ENCODE measurements around the gene AAK1.

DNA sequence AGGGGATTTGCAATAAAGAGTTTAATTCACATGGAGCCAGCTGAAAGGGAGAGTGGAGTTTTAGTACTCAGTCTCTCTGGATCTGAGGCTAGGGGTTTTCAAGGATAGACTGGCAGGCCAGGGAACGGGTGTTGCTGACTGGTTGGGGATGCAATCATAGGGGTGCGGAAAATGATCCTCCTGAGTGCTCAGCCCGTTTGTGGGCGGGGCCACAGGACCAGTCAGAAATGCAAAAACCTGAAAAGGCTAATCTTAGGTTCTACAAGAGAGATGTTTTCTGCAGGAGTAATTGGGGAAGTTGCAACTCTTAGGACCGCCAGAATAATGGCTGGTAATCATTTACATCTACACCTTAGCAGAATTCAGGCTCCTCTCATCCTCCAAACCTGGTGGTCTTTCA lies 208.8 kb downstream of the AAK1 start:
- TF ChIP-seq YY1 (IDR thresholded peaks at IDR 0.05; ENCODE audit: insufficient read depth, insufficient read length) (no peak), SUZ12 (IDR thresholded peaks at IDR 0.05; ENCODE audit: extremely low read depth, insufficient read depth, insufficient read length) (no peak), ZNF274 (IDR thresholded peaks at IDR 0.05; ENCODE audit: low read depth, low read length) (no peak)

Data from NT2/D1 (cell line).